Measurements from ENCODE around the gene CLDN24. TPM values are rescaled to one million over a fixed set of nuclear protein-coding genes. Genes with fewer than 3 reads are reported as not detected.

Gene CLDN24
- total RNA-seq, 1 donor from 2014 or later: not detected

DNA sequence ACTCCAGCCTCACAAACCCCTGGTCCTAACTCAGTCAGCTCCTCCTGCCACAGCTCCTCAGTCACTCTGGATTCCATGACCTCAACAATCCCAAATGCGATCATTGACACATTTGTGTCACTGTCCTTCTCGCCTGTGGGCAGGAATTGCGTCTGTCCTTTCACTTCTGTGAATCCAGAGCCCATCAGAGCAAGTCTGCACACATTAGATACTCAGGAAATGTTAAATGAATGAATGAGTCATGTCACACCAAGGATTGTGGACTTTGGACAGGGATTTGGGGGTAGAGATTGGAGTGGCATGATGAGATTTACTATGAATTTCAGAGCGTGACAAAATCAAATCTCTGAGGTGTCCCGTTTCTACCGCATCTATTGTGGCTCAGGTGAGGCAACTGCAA, 11.8 kb upstream of the CLDN24 start:
- Mint-ChIP-seq H3K9me3 (ENCODE audit: unreplicated experiment) (no peaks in the 10 kb centered on the region), H3K27ac (ENCODE audit: unreplicated experiment) (no peak overlapping the region), H3K4me1 (ENCODE audit: low read depth, unreplicated experiment) (no peaks in the 10 kb centered on the region), H3K27me3 (ENCODE audit: unreplicated experiment) (peaks cover 4% of the 10 kb centered on the region), H3K4me3 (ENCODE audit: unreplicated experiment) (no peak overlapping the region), H3K36me3 (ENCODE audit: unreplicated experiment) (peaks cover 8% of the 10 kb centered on the region)
- no peak for DNase-seq
- TF ChIP-seq CTCF (IDR thresholded peaks at IDR 0.05; ENCODE audit: partially characterized antibody, unreplicated experiment): no peak

DNA sequence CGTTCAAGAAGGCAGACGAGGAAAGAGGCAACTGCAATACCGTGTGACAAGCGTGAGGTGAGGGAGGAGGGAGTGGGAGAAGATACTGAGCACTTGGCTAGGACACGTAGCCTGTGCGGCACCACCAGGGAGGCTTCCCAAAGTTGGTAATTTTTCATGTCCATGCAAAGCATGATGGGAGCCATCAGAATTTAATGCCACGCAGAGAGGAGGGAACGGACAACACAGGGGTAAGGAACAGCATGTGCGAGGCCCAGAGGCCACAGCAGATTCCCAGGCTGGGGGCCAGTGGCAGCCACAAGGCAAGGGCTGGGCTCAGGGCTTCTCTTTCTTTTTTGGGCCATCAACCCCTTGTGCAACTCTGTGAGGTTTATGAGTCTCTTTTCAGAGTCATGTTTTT, 11.0 kb upstream of the CLDN24 start:
- H3K4me3 Mint-ChIP-seq (ENCODE audit: unreplicated experiment): no peak overlapping the region
- peaks cover 4% of the 10 kb centered on the region for H3K27me3 Mint-ChIP-seq (ENCODE audit: unreplicated experiment)
- H3K27ac Mint-ChIP-seq (ENCODE audit: unreplicated experiment): no peak overlapping the region
- H3K4me1 Mint-ChIP-seq (ENCODE audit: low read depth, unreplicated experiment): no peaks in the 10 kb centered on the region
- no peak for DNase-seq
- no peaks in the 10 kb centered on the region for H3K9me3 Mint-ChIP-seq (ENCODE audit: unreplicated experiment)
- peaks cover 11% of the 10 kb centered on the region for H3K36me3 Mint-ChIP-seq (ENCODE audit: unreplicated experiment)
- TF ChIP-seq CTCF (IDR thresholded peaks at IDR 0.05; ENCODE audit: partially characterized antibody, unreplicated experiment): no peak

- no peak for TF ChIP-seq CTCF (IDR thresholded peaks at IDR 0.05; ENCODE audit: partially characterized antibody, unreplicated experiment)
- H3K27me3 Mint-ChIP-seq (ENCODE audit: unreplicated experiment): peaks cover 4% of the 10 kb centered on the region
- no peak for DNase-seq
- no peaks in the 10 kb centered on the region for H3K4me1 Mint-ChIP-seq (ENCODE audit: low read depth, unreplicated experiment)
- H3K27ac Mint-ChIP-seq (ENCODE audit: unreplicated experiment): no peak overlapping the region
- H3K4me3 Mint-ChIP-seq (ENCODE audit: unreplicated experiment): no peak overlapping the region
- H3K36me3 Mint-ChIP-seq (ENCODE audit: unreplicated experiment): peaks cover 11% of the 10 kb centered on the region
- no peaks in the 10 kb centered on the region for H3K9me3 Mint-ChIP-seq (ENCODE audit: unreplicated experiment)
These were observed 10.2 kb upstream of the CLDN24 start for GRCh38 chr4:183332447-183332846.

- Mint-ChIP-seq H3K4me1 (ENCODE audit: low read depth, unreplicated experiment) (no peaks in the 10 kb centered on the region), H3K4me3 (ENCODE audit: unreplicated experiment) (no peak overlapping the region), H3K36me3 (ENCODE audit: unreplicated experiment) (peaks cover 11% of the 10 kb centered on the region), H3K9me3 (ENCODE audit: unreplicated experiment) (peaks cover 3% of the 10 kb centered on the region), H3K27ac (ENCODE audit: unreplicated experiment) (no peak overlapping the region), H3K27me3 (ENCODE audit: unreplicated experiment) (peaks cover 4% of the 10 kb centered on the region)
- DNase-seq: no peak
- no peak for TF ChIP-seq CTCF (IDR thresholded peaks at IDR 0.05; ENCODE audit: partially characterized antibody, unreplicated experiment)
These were observed 8.6 kb upstream of the CLDN24 start for GRCh38 chr4:183330841-183331240.

- Mint-ChIP-seq H3K36me3 (ENCODE audit: unreplicated experiment) (peaks cover 7% of the 10 kb centered on the region), H3K9me3 (ENCODE audit: unreplicated experiment) (peaks cover 3% of the 10 kb centered on the region), H3K27ac (ENCODE audit: unreplicated experiment) (no peak overlapping the region), H3K4me3 (ENCODE audit: unreplicated experiment) (no peak overlapping the region), H3K4me1 (ENCODE audit: low read depth, unreplicated experiment) (no peaks in the 10 kb centered on the region), H3K27me3 (ENCODE audit: unreplicated experiment) (peaks cover 4% of the 10 kb centered on the region)
- no peak for DNase-seq
- no peak for TF ChIP-seq CTCF (IDR thresholded peaks at IDR 0.05; ENCODE audit: partially characterized antibody, unreplicated experiment)
These were observed 7.9 kb upstream of the CLDN24 start for GRCh38 chr4:183329954-183330742.

Measured in glutamatergic neuron (in vitro differentiated cells).